A549 (cell line): ENCODE results near the gene MYLK3. TPM values are rescaled to one million over a fixed set of nuclear protein-coding genes. Genes with fewer than 3 reads are reported as not detected.

Experiments
- ATAC-seq, 2 experiments: fragments of 200-7000 bp in 1 of 2; fragments of >200 bp in 1 of 2; cut with Nextera tagmentation in 1 of 2; cut with Tn5 transposase in 1 of 2; 3 replicates each; pipeline versions ENCODE4 v1.8.0 to v1.9.1; 2018 to 2020; ENCODE audit warnings: mild to moderate bottlenecking in 1 of 2, moderate library complexity in 1 of 2
- CTCF ChIA-PET: fragments of 300-600 bp; sonication (Branson Sonifier 250); formaldehyde crosslinking; extraction: SDS; loops from one replicate; lab custom pipeline; 2021; ENCODE audit warnings: antibody characterized with exemption, inconsistent platforms; lab: Yijun Ruan, JAX
- POLR2A ChIA-PET: fragments of 350-600 bp; formaldehyde crosslinking; extraction: SDS; loops from one replicate; lab custom pipeline; 2021; ENCODE audit warnings: antibody characterized with exemption, inconsistent platforms; lab: Yijun Ruan, JAX
- DNase-seq, 2 experiments: peaks; one replicate each; pipeline versions ENCODE4 v3.0.0 to v3.0.0-alpha.2; 2011 to 2016; ENCODE audit warnings: low read depth in 1 of 2, low spot score in 1 of 2
- FAIRE-seq: peaks from 2 replicates; lab custom pipeline; 2011; peaks lifted over from hg19 to GRCh38; lab: Jason Lieb, UNC
- H3K27ac ChIP-seq, 2 experiments: fragments of >200 bp; sonication (Bioruptor Twin); formaldehyde crosslinking; 3 replicates each; pipeline ENCODE4 v1.5.1; 2016 to 2017
- H3K4me1 ChIP-seq: fragments of >200 bp; sonication (Bioruptor Twin); formaldehyde crosslinking; 3 replicates; pipeline ENCODE4 v1.6.1; 2016
- H3K4me2 ChIP-seq: fragments of >200 bp; sonication (Bioruptor Twin); formaldehyde crosslinking; 3 replicates; pipeline ENCODE4 v1.6.1; 2016
- H3K4me3 ChIP-seq: fragments of >200 bp; sonication (Bioruptor Twin); formaldehyde crosslinking; 3 replicates; pipeline ENCODE4 v1.5.1; 2016
- H3K9me3 ChIP-seq: fragments of >200 bp; sonication (Bioruptor Twin); formaldehyde crosslinking; 3 replicates; pipeline ENCODE4 v1.6.1; 2016
- ATOH8 ChIP-seq: fragments of 250-450 bp; sonication (Bioruptor Pico); IDR thresholded peaks from 2 replicates; pipeline ENCODE4 v1.5.0; 2020; ENCODE audit warnings: low read depth, mild to moderate bottlenecking, moderate library complexity
- CBX8 ChIP-seq: fragments of 200-600 bp; sonication (generic); IDR thresholded peaks from 2 replicates; pipeline ENCODE4 v1.6.1; 2016
- EHF ChIP-seq: fragments of 250-450 bp; sonication (Bioruptor Pico); IDR thresholded peaks from 2 replicates; pipeline ENCODE4 v1.5.0; 2020; ENCODE audit warnings: mild to moderate bottlenecking
- ESRRA ChIP-seq: fragments of 150-350 bp; IDR thresholded peaks from 2 replicates; pipeline ENCODE4 v1.6.1; 2014; ENCODE audit warnings: mild to moderate bottlenecking, low read length, borderline replicate concordance
- FOSL2 ChIP-seq, 2 experiments: fragments of 450-650 bp in 1 of 2; fragments of >200 bp in 1 of 2; sonication (Bioruptor Twin) in 1 of 2; formaldehyde crosslinking; IDR thresholded peaks; 2 replicates each; pipeline versions ENCODE4 v1.5.0 to v1.6.1; 2016 to 2020; ENCODE audit warnings: mild to moderate bottlenecking in 1 of 2, moderate library complexity in 1 of 2
- FOXS1 ChIP-seq: fragments of 250-450 bp; sonication (Bioruptor Pico); IDR thresholded peaks from 2 replicates; pipeline ENCODE4 v1.5.0; 2020; ENCODE audit warnings: mild to moderate bottlenecking, moderate library complexity
- HEYL ChIP-seq: fragments of 250-450 bp; sonication (Bioruptor Pico); IDR thresholded peaks from 2 replicates; pipeline ENCODE4 v1.8.0; 2021; ENCODE audit warnings: mild to moderate bottlenecking, moderate library complexity
- HOXB13 ChIP-seq: fragments of 250-450 bp; sonication (Bioruptor Pico); IDR thresholded peaks from 2 replicates; pipeline ENCODE4 v1.5.0; 2020; ENCODE audit warnings: low read depth, mild to moderate bottlenecking, moderate library complexity
- HOXB5 ChIP-seq: fragments of 250-450 bp; sonication (Bioruptor Pico); IDR thresholded peaks from 2 replicates; pipeline ENCODE4 v1.5.0; 2020; ENCODE audit warnings: mild to moderate bottlenecking, moderate library complexity
- JUN ChIP-seq, 2 experiments: fragments of >200 bp; sonication (Bioruptor Twin); formaldehyde crosslinking; IDR thresholded peaks; 2 replicates in 1 of 2; 3 replicates in 1 of 2; pipeline ENCODE4 v1.6.1; 2016 to 2017
- JUNB ChIP-seq: fragments of >200 bp; sonication (Bioruptor Twin); formaldehyde crosslinking; IDR thresholded peaks from 2 replicates; pipeline ENCODE4 v1.6.1; 2016
- MAX ChIP-seq: IDR thresholded peaks from 2 replicates; pipeline ENCODE4 v1.6.1; 2012
- MAZ ChIP-seq: fragments of 150-350 bp; IDR thresholded peaks from 2 replicates; pipeline ENCODE4 v1.6.1; 2014; ENCODE audit warnings: antibody characterized with exemption, low read depth, low read length, borderline replicate concordance
- PHF8 ChIP-seq: fragments of 200-600 bp; sonication (generic); IDR thresholded peaks from 2 replicates; pipeline ENCODE4 v1.6.1; 2016; ENCODE audit warnings: low read depth, mild to moderate bottlenecking, antibody characterized with exemption, moderate library complexity, borderline replicate concordance
- POLR2AphosphoS2 ChIP-seq: conservative IDR thresholded peaks from 2 replicates; pipeline ENCODE4 v1.6.1; 2012; ENCODE audit warnings: low read length, improper control_type of control experiment, inconsistent platforms
- RAD21 ChIP-seq, 2 experiments: fragments of >200 bp in 1 of 2; sonication (Bioruptor Twin) in 1 of 2; formaldehyde crosslinking in 1 of 2; IDR thresholded peaks in 1 of 2; conservative IDR thresholded peaks in 1 of 2; 2 replicates in 1 of 2; 3 replicates in 1 of 2; pipeline ENCODE4 v1.6.1; 2012 to 2018; ENCODE audit warnings: inconsistent platforms in 1 of 2
- REST ChIP-seq: fragments of 200-600 bp; sonication (generic); IDR thresholded peaks from 2 replicates; pipeline ENCODE4 v1.6.1; 2016; ENCODE audit warnings: antibody characterized with exemption, mild to moderate bottlenecking, moderate library complexity
- WGBS: methylation state at CpG from one replicate; pipeline ENCODE4 v1.1.6; 2017; ENCODE audit errors: missing lambda C conversion rate; 5-methylcytosine and 5-hydroxymethylcytosine counted together
- polyA plus RNA-seq, 4 experiments: library from polyadenylated mRNA; depleted of rRNA in 3 of 4; stranded (reverse); fragments of >200 nt; fragmentation: RNase III in 1 of 4; extraction: RNeasy Plus Mini Kit Qiagen cat#74134 plus additional on column Dnase treatment in 1 of 4; gene quantifications; 2 replicates in 3 of 4; 3 replicates in 1 of 4; pipeline ENCODE4 v1.2.3, GENCODE V29; 2011 to 2017
- TF ChIP-seq, protein P1 (sequence below): IDR thresholded peaks from 2 replicates; pipeline ENCODE4 v1.6.1; 2012; ENCODE audit warnings: low read depth, borderline replicate concordance
- TF ChIP-seq, protein P2 (sequence below): fragments of 250-450 bp; sonication (Bioruptor Pico); IDR thresholded peaks from 2 replicates; pipeline ENCODE4 v1.5.0; 2021; ENCODE audit warnings: mild to moderate bottlenecking, moderate library complexity, borderline replicate concordance
- TF ChIP-seq, protein P3 (sequence below): fragments of >200 bp; sonication (Bioruptor Twin); formaldehyde crosslinking; IDR thresholded peaks from 2 replicates; pipeline ENCODE4 v1.6.1; 2016
- TF ChIP-seq, protein P4 (sequence below): IDR thresholded peaks from 2 replicates; pipeline ENCODE4 v1.6.1; 2012

MYLK3 gene
- polyA plus RNA-seq, 2 of the 4 experiments (the other 2 are of a cell fraction), result 0.05 to 0.16 TPM

GRCh38 chr16:46746821-46747776 is 1.0 kb downstream of the MYLK3 start:
- DNase-seq, result no peak
- WGBS, result 74% methylated on average over 14 of the region's 15 CpGs
- Histone ChIP-seq H3K27ac (no peak overlapping the region), H3K9me3 (no peaks in the 10 kb centered on the region)
- TF ChIP-seq POLR2AphosphoS2 (no peak), HOXB13 (CRISPR knock-in tag) (no peak), FOSL2 (IDR thresholded peaks at IDR 0.05) (no peak), FOSL2 (CRISPR knock-in tag; IDR thresholded peaks at IDR 0.05) (no peak), CBX8 (no peak), RAD21 (conservative IDR thresholded peaks at IDR 0.05 in 1 of 2, IDR thresholded peaks at IDR 0.05 in 1 of 2) (no peak), HEYL (no peak), PHF8 (no peak), ATOH8 (CRISPR knock-in tag) (no peak), FOXS1 (CRISPR knock-in tag) (no peak), REST (no peak), MAZ (no peak), MAX (no peak), HOXB5 (CRISPR knock-in tag) (no peak)
- TF ChIP-seq, protein P1, sequence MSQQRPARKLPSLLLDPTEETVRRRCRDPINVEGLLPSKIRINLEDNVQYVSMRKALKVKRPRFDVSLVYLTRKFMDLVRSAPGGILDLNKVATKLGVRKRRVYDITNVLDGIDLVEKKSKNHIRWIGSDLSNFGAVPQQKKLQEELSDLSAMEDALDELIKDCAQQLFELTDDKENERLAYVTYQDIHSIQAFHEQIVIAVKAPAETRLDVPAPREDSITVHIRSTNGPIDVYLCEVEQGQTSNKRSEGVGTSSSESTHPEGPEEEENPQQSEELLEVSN, result no peak
- TF ChIP-seq, protein P2, sequence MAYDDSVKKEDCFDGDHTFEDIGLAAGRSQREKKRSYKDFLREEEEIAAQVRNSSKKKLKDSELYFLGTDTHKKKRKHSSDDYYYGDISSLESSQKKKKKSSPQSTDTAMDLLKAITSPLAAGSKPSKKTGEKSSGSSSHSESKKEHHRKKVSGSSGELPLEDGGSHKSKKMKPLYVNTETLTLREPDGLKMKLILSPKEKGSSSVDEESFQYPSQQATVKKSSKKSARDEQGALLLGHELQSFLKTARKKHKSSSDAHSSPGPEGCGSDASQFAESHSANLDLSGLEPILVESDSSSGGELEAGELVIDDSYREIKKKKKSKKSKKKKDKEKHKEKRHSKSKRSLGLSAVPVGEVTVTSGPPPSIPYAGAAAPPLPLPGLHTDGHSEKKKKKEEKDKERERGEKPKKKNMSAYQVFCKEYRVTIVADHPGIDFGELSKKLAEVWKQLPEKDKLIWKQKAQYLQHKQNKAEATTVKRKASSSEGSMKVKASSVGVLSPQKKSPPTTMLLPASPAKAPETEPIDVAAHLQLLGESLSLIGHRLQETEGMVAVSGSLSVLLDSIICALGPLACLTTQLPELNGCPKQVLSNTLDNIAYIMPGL, result no peak
- TF ChIP-seq, protein P3, sequence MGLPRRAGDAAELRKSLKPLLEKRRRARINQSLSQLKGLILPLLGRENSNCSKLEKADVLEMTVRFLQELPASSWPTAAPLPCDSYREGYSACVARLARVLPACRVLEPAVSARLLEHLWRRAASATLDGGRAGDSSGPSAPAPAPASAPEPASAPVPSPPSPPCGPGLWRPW, result no peak
- TF ChIP-seq, all 56 proteins: peak for 0
- ChIA-PET CTCF (interaction anchor here (0.6 to 1.7 kb wide), 4 partner anchors 9 to 45 kb away, joined by 3 to 5 read pairs (median 4); no protein-coding TSS in a partner anchor), POLR2A (no interaction called here)
- ATAC-seq, result peak in 1 of 2 experiments; percentile 19; a peak in 2 of 6 replicates
- Histone ChIP-seq H3K4me3 (no peak overlapping the region), H3K4me1 (no peaks in the 10 kb centered on the region), H3K4me2 (no peak overlapping the region)
- no peak for FAIRE-seq

- H3K9me3 ChIP-seq, result no peaks in the 10 kb centered on the region
- no peak overlapping the region for H3K27ac ChIP-seq
- ChIA-PET POLR2A (no interaction called here), CTCF (interaction anchor here (0.9 kb wide), 1 partner anchor 10 kb away, joined by 3 read pairs; no protein-coding TSS in a partner anchor)
- DNase-seq (no peak), ATAC-seq (no peak), FAIRE-seq (no peak)
- no peaks in the 10 kb centered on the region for H3K4me1 ChIP-seq
- no peak overlapping the region for H3K4me3 ChIP-seq
- no peak overlapping the region for H3K4me2 ChIP-seq
- 86% methylated on average over 7 of the region's 7 CpGs for WGBS
- TF ChIP-seq EHF (CRISPR knock-in tag) (no peak), ATOH8 (CRISPR knock-in tag) (no peak), JUNB (no peak), ESRRA (no peak), JUN (IDR thresholded peaks at IDR 0.05) (no peak)
- TF ChIP-seq, protein P4, sequence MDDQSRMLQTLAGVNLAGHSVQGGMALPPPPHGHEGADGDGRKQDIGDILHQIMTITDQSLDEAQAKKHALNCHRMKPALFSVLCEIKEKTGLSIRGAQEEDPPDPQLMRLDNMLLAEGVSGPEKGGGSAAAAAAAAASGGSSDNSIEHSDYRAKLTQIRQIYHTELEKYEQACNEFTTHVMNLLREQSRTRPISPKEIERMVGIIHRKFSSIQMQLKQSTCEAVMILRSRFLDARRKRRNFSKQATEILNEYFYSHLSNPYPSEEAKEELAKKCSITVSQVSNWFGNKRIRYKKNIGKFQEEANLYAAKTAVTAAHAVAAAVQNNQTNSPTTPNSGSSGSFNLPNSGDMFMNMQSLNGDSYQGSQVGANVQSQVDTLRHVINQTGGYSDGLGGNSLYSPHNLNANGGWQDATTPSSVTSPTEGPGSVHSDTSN, result no peak
- TF ChIP-seq, protein P1, result no peak
Measured at GRCh38 chr16:46745617-46746016, 2.5 kb downstream of the MYLK3 start.
